Measurements from ENCODE around the gene KIF26A.

GRCh38 chr14:104107611-104108569 is 30.5 kb upstream of the KIF26A start:
- TF ChIP-seq ZNF114 (CRISPR knock-in tag; IDR thresholded peaks at IDR 0.05) (no peak), EZH2 (IDR thresholded peaks at IDR 0.05; ENCODE audit: low read depth, unreplicated experiment) (no peak), CREB1 (CRISPR knock-in tag; IDR thresholded peaks at IDR 0.05; ENCODE audit: low read depth) (no peak)
